ENCODE measurements around the gene NXPH2.

DNA sequence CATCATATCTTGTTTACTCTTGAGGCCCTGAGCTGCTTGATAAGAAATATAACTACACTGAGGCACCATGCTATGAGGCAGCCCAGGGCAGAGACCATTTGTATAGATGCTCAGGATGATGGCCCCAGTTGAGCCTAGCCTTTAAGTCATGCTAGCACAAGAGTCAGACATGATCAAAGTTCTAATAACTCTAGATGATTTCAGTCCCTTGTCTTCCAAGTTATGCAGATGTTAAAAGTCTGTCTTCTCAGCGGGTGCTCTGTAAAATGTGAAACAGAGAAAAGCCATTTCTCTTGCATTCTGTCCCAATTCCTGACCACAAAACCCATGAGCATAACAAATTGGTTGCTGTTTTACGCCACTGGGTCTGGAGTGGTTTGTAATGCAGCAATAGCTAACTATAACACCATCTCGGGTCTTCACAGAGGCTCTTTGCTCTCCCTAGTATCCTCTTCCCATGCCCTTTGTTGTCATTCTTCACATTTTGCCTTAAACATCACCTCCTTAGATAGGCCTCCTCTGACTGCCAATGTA, 49.6 kb downstream of the NXPH2 start:
- TF ChIP-seq EZH2 (IDR thresholded peaks at IDR 0.05; ENCODE audit: insufficient read depth, low read length) (no peak), CTCF (IDR thresholded peaks at IDR 0.05; ENCODE audit: insufficient read depth, low read depth, low read length) (no peak)

All from astrocyte (in vitro differentiated cells and primary cell).